GM12872 (cell line): ENCODE measurements around the gene ADAM12.

Source experiments
- CTCF ChIP-seq: IDR thresholded peaks from 3 replicates; pipeline ENCODE4 v1.5.1; 2011; ENCODE audit warnings: low read depth, mild to moderate bottlenecking, low read length, moderate library complexity; ENCODE audit not compliant: insufficient read depth

Gene ADAM12

GRCh38 chr10:126137562-126138221, 250.6 kb downstream of the ADAM12 start:
- TF ChIP-seq CTCF = no peak

GRCh38 chr10:126135941-126136595, 252.2 kb downstream of the ADAM12 start:
- TF ChIP-seq CTCF = no peak

GRCh38 chr10:126135177-126135576, 253.1 kb downstream of the ADAM12 start:
- TF ChIP-seq CTCF = no peak

GRCh38 chr10:126133906-126134656, 254.2 kb downstream of the ADAM12 start:
- TF ChIP-seq CTCF = no peak

GRCh38 chr10:126133082-126133620, 255.1 kb downstream of the ADAM12 start:
- no peak for TF ChIP-seq CTCF

GRCh38 chr10:126131341-126131740, 256.9 kb downstream of the ADAM12 start:
- no peak for TF ChIP-seq CTCF

- TF ChIP-seq CTCF = no peak
These were observed 258.0 kb downstream of the ADAM12 start for GRCh38 chr10:126130271-126130710.
